Measurements from ENCODE around the gene PPOX.

DNA sequence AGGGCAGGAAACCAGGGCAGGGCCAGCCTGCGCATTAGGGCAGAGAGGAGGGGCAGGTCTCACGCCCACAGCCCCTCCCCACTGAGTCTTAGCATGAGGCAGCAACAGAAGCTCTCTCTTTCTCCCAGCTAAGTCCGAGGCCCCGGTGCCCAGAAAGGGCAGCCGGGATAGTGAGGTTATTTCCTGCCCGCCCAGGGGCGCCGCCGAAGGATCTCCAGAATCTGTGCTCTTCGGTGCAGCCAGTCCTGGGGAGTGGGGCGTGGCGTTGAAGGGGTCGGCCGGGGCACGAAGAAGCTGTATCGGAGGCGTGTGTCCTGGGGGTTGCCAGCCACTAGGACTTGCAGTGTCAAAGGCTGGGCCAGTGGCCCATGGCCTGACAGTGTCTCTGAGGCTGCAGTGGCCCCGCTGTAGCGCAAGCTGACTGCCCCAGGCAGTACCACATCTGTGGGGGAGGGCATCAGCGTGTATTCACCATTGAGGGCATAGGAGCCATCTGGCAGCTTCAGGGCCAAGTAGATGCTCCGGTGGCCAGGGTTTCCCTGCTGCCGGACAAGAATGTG lies 24.8 kb downstream of the PPOX start:
- no peak for TF ChIP-seq EZH2 (IDR thresholded peaks at IDR 0.05; ENCODE audit: borderline replicate concordance, low read length)
- TF ChIP-seq, protein P1, sequence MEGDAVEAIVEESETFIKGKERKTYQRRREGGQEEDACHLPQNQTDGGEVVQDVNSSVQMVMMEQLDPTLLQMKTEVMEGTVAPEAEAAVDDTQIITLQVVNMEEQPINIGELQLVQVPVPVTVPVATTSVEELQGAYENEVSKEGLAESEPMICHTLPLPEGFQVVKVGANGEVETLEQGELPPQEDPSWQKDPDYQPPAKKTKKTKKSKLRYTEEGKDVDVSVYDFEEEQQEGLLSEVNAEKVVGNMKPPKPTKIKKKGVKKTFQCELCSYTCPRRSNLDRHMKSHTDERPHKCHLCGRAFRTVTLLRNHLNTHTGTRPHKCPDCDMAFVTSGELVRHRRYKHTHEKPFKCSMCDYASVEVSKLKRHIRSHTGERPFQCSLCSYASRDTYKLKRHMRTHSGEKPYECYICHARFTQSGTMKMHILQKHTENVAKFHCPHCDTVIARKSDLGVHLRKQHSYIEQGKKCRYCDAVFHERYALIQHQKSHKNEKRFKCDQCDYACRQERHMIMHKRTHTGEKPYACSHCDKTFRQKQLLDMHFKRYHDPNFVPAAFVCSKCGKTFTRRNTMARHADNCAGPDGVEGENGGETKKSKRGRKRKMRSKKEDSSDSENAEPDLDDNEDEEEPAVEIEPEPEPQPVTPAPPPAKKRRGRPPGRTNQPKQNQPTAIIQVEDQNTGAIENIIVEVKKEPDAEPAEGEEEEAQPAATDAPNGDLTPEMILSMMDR (conservative IDR thresholded peaks at IDR 0.05 in 1 of 2, IDR thresholded peaks at IDR 0.05 in 1 of 2; ENCODE audit: extremely low read depth in 1 of 2, insufficient read depth in 1 of 2, low read depth in 1 of 2, low read length in 2 of 2): no peak

All from mammary epithelial cell (primary cell).